ENCODE measurements around the gene SRSF11.

- TF ChIP-seq CTCF (IDR thresholded peaks at IDR 0.05; ENCODE audit: low read depth, low read length, poor library complexity, severe bottlenecking) (no peak), EZH2phosphoT487 (IDR thresholded peaks at IDR 0.05; ENCODE audit: borderline replicate concordance, low read length) (no peak)
Measured at GRCh38 chr1:70188522-70188921, 32.7 kb upstream of the SRSF11 start.

Measured in DOHH2 (cell line).